ENCODE results near the gene DLK2. TPM values are rescaled to one million over a fixed set of nuclear protein-coding genes. Genes with fewer than 3 reads are reported as not detected.
"Not testable (repeated sequence)": the region's sequence is repeated elsewhere in the genome, so short reads cannot be mapped to it uniquely, and the experiment has no call there.

The DLK2 gene
- total RNA-seq, 4 donors from 2014 or later = 23.6 to 61.7 (median 32.3) TPM

- TF ChIP-seq, protein P1, sequence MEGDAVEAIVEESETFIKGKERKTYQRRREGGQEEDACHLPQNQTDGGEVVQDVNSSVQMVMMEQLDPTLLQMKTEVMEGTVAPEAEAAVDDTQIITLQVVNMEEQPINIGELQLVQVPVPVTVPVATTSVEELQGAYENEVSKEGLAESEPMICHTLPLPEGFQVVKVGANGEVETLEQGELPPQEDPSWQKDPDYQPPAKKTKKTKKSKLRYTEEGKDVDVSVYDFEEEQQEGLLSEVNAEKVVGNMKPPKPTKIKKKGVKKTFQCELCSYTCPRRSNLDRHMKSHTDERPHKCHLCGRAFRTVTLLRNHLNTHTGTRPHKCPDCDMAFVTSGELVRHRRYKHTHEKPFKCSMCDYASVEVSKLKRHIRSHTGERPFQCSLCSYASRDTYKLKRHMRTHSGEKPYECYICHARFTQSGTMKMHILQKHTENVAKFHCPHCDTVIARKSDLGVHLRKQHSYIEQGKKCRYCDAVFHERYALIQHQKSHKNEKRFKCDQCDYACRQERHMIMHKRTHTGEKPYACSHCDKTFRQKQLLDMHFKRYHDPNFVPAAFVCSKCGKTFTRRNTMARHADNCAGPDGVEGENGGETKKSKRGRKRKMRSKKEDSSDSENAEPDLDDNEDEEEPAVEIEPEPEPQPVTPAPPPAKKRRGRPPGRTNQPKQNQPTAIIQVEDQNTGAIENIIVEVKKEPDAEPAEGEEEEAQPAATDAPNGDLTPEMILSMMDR (IDR thresholded peaks at IDR 0.05) = no peak
- TF ChIP-seq POLR2A (IDR thresholded peaks at IDR 0.05) (no peak), EP300 (IDR thresholded peaks at IDR 0.05) (no peak), POLR2AphosphoS5 (IDR thresholded peaks at IDR 0.05) (no peak)
- Histone ChIP-seq H3K9me3 (no peaks in the 10 kb centered on the region), H3K4me3 (no peak overlapping the region), H3K4me1 (no peaks in the 10 kb centered on the region), H3K27me3 (no peaks in the 10 kb centered on the region), H3K27ac (no peak overlapping the region), H3K36me3 (no peaks in the 10 kb centered on the region)
- WGBS = no CpG with 5 or more reads among the region's 5 CpGs
- DNase-seq (ENCODE audit: low spot score in 2 of 2) = no peak
Measured at GRCh38 chr6:43412541-43412940, 42.8 kb downstream of the DLK2 start.

DNA sequence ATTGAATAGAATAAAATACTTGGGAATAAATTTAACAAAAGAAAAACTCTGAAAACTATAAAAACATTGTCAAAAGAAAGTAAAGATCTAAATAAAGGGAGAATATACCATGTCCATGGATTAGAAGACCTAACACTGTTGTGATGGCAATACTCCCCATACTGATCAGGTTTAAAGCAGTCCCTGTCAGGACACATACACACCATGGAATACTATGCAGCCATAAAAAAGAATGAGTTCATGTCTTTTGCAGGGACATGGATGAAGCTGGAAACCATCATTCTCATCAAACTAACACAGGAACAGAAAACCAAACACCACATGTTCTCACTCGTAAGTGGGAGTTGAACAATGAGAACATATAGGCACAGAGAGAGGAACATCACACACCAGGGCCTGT lies 44.6 kb downstream of the DLK2 start:
- not testable (repeated sequence) for H3K27me3 ChIP-seq; H3K36me3 ChIP-seq; H3K9me3 ChIP-seq; H3K4me1 ChIP-seq; H3K4me3 ChIP-seq; DNase-seq (ENCODE audit: low spot score in 2 of 2); H3K27ac ChIP-seq
- WGBS = 84% methylated on average over 1 of the region's 1 CpG

- 97% methylated on average over 4 of the region's 4 CpGs for WGBS
- Histone ChIP-seq H3K27me3 (no peaks in the 10 kb centered on the region), H3K9me3 (no peaks in the 10 kb centered on the region), H3K4me1 (no peaks in the 10 kb centered on the region), H3K4me3 (no peak overlapping the region), H3K36me3 (no peaks in the 10 kb centered on the region), H3K27ac (no peak overlapping the region)
- TF ChIP-seq, protein P1 (IDR thresholded peaks at IDR 0.05) = no peak
- DNase-seq (ENCODE audit: low spot score in 2 of 2) = no peak
Measured at GRCh38 chr6:43408259-43408658, 47.1 kb downstream of the DLK2 start.

- TF ChIP-seq POLR2A (IDR thresholded peaks at IDR 0.05) (no peak), POLR2AphosphoS5 (IDR thresholded peaks at IDR 0.05) (no peak), EP300 (IDR thresholded peaks at IDR 0.05) (no peak)
- TF ChIP-seq, protein P1 (IDR thresholded peaks at IDR 0.05) = no peak
- DNase-seq (ENCODE audit: low spot score in 2 of 2) = no peak
- H3K36me3 ChIP-seq = no peaks in the 10 kb centered on the region
- no peak overlapping the region for H3K27ac ChIP-seq
- no peaks in the 10 kb centered on the region for H3K4me1 ChIP-seq
- H3K27me3 ChIP-seq = no peaks in the 10 kb centered on the region
- H3K4me3 ChIP-seq = no peak overlapping the region
- WGBS = 92% methylated on average over 1 of the region's 1 CpG
- H3K9me3 ChIP-seq = no peaks in the 10 kb centered on the region
Measured at GRCh38 chr6:43407296-43407695, 48.1 kb downstream of the DLK2 start.

DNA sequence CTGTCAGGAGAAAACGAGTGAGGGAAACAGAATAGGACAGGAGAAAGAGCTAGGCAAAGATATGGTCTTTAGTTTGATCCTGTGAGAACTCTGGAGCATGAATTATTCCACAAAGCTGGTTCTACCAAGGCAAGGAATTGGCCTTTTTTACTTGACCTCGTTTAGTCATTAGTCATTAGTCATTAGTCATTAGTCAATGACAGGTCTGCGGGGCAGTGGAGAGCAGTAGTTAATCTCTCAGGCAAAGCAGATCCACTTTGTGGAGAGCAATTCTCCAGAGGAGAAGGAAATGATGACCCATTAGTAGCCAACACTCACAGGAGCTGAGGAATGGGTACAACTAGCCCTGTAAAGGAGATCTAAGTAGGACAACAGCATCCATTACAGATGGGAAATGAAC lies 50.0 kb downstream of the DLK2 start:
- no peaks in the 10 kb centered on the region for H3K36me3 ChIP-seq
- WGBS = 54% methylated on average over 3 of the region's 3 CpGs
- DNase-seq (ENCODE audit: low spot score in 2 of 2) = no peak
- no peak overlapping the region for H3K27ac ChIP-seq
- no peak overlapping the region for H3K4me3 ChIP-seq
- no peaks in the 10 kb centered on the region for H3K27me3 ChIP-seq
- no peaks in the 10 kb centered on the region for H3K9me3 ChIP-seq
- no peak for TF ChIP-seq POLR2A (IDR thresholded peaks at IDR 0.05)
- no peak for TF ChIP-seq POLR2AphosphoS5 (IDR thresholded peaks at IDR 0.05)
- TF ChIP-seq EP300 (IDR thresholded peaks at IDR 0.05) = no peak
- no peaks in the 10 kb centered on the region for H3K4me1 ChIP-seq

- DNase-seq (ENCODE audit: low spot score in 2 of 2) = no peak
- Histone ChIP-seq H3K4me3 (no peak overlapping the region), H3K4me1 (no peaks in the 10 kb centered on the region), H3K27ac (no peak overlapping the region), H3K9me3 (no peaks in the 10 kb centered on the region), H3K27me3 (no peaks in the 10 kb centered on the region), H3K36me3 (no peaks in the 10 kb centered on the region)
- WGBS = 71% methylated on average over 1 of the region's 1 CpG
- TF ChIP-seq POLR2AphosphoS5 (IDR thresholded peaks at IDR 0.05) = no peak
- no peak for TF ChIP-seq EP300 (IDR thresholded peaks at IDR 0.05)
- TF ChIP-seq, protein P1 (IDR thresholded peaks at IDR 0.05) = no peak
- TF ChIP-seq POLR2A (IDR thresholded peaks at IDR 0.05) = no peak
Measured at GRCh38 chr6:43402820-43403219, 52.5 kb downstream of the DLK2 start.
